HUES64 (cell line): ENCODE measurements around the gene ARID3B.
A peak's percentile ranks its signal among the peaks of the same experiment; 100 is the strongest.

Experiments used
- H3K27ac ChIP-seq: 2 replicates; pipeline ENCODE4 v1.7.0; 2013; ENCODE audit warnings: low read depth, low read length, inconsistent platforms
- H3K27me3 ChIP-seq: 2 replicates; pipeline ENCODE4 v1.6.1; 2013; ENCODE audit warnings: mild to moderate bottlenecking, low read length; ENCODE audit not compliant: insufficient read depth
- H3K36me3 ChIP-seq: 2 replicates; pipeline ENCODE4 v1.6.1; 2013; ENCODE audit warnings: mild to moderate bottlenecking, low read length; ENCODE audit not compliant: insufficient read depth
- H3K4me1 ChIP-seq: 2 replicates; pipeline ENCODE4 v1.6.1; 2013; ENCODE audit warnings: mild to moderate bottlenecking, low read length, moderate library complexity; ENCODE audit not compliant: insufficient read depth
- H3K4me3 ChIP-seq: 2 replicates; pipeline ENCODE4 v1.5.1; 2013; ENCODE audit warnings: mild to moderate bottlenecking, low read length, moderate library complexity
- H3K9ac ChIP-seq: 2 replicates; pipeline ENCODE4 v1.6.1; 2013; ENCODE audit warnings: mild to moderate bottlenecking, low read depth, low read length
- H3K9me3 ChIP-seq: 2 replicates; pipeline ENCODE4 v1.6.1; 2013; ENCODE audit warnings: low read depth, low read length; ENCODE audit not compliant: insufficient read depth
- WGBS: fragments of 150-250, 120-280 bp; methylation state at CpG from one replicate; pipeline ENCODE4 v1.1.7; 2013; ENCODE audit warnings: missing lambda C conversion rate; 5-methylcytosine and 5-hydroxymethylcytosine counted together

The ARID3B gene

DNA sequence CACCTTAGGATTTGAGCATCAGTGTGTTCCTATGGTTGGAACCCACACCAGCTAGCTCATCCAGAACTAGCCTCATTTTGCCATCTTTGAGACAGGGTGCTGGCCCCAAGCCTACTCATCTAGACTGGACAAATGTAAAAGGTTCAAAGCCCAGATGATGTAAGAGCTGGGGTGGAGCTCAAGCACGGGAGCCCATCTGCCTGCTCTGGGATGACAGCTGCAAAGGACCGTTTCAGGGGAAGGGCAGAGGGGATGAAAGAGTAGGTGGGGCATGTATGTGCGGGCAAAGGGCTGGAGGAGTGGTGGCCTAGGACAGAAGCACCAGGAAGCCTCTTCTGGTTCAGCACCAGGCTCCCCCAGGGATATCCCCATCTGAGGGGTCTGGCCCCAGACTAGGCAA lies 90.4 kb downstream of the ARID3B start:
- Histone ChIP-seq H3K9ac (no peak overlapping the region), H3K4me3 (no peak overlapping the region), H3K9me3 (no peaks in the 10 kb centered on the region), H3K36me3 (peaks cover 85% of the 10 kb centered on the region), H3K27ac (no peak overlapping the region), H3K27me3 (no peaks in the 10 kb centered on the region), H3K4me1 (no peaks in the 10 kb centered on the region)
- 90% methylated on average over 3 of the region's 3 CpGs for WGBS

DNA sequence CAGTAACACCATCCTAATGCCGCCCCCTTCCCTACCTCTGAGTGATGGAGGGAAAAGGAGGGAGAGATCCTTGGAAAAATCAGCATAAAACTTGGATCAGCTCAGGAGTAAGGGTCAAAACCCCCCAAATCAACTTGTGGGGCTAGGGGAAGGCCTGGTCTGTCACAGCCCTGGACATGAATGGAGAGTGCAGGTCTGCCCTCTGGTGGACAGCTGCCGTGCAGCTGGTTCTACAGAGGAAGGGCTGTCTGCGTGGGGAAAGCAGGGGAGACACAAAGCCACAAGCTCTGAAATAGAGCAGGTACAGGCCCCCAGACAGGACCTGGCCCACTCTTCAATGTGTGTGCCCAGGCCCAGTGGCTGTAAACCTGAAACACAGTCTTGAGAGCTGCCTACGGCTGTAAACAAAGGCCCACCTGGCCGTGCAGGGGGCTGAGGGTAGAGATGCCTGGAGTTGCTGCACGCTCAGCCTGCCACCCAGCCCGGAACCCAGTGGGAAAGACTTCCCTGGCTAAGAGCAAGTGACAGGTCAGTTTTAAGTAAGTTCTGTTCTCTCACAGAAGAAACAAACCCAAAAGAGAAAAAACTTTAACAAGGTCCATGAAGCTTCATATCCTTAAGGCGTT lies 91.0 kb downstream of the ARID3B start:
- Histone ChIP-seq H3K9me3 (no peaks in the 10 kb centered on the region), H3K4me3 (no peak overlapping the region), H3K9ac (no peak overlapping the region), H3K27ac (no peak overlapping the region), H3K27me3 (no peaks in the 10 kb centered on the region), H3K4me1 (no peaks in the 10 kb centered on the region), H3K36me3 (peaks cover 85% of the 10 kb centered on the region)
- 74% methylated on average over 7 of the region's 8 CpGs for WGBS

DNA sequence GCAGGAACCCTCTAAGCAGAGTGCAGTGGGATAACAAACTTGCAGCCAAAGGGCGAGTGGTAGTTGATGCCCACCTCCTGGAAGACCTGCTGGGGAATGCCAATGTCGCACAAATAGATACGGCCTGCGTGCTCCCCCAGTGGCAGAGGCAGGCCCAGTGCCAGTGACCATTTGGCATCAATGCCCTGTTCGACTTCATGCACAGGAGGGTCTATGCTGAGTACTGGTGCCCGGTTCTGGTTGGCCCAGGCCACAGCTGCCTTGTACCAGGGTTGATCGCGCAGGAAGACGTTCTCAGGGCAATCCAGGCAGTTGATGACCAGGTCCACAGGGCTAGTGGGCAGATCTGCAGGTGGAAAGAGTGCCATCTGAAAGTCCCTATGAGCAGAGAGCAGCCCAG lies 91.6 kb downstream of the ARID3B start:
- no peaks in the 10 kb centered on the region for H3K27me3 ChIP-seq
- no peak overlapping the region for H3K4me3 ChIP-seq
- 96% methylated on average over 9 of the region's 9 CpGs for WGBS
- no peak overlapping the region for H3K27ac ChIP-seq
- no peaks in the 10 kb centered on the region for H3K4me1 ChIP-seq
- peaks cover 85% of the 10 kb centered on the region for H3K36me3 ChIP-seq
- no peaks in the 10 kb centered on the region for H3K9me3 ChIP-seq
- no peak overlapping the region for H3K9ac ChIP-seq

- H3K27me3 ChIP-seq: no peaks in the 10 kb centered on the region
- H3K27ac ChIP-seq: no peak overlapping the region
- H3K4me3 ChIP-seq: no peak overlapping the region
- WGBS: 84% methylated on average over 2 of the region's 2 CpGs
- no peaks in the 10 kb centered on the region for H3K4me1 ChIP-seq
- peaks cover 76% of the 10 kb centered on the region for H3K36me3 ChIP-seq
- H3K9ac ChIP-seq: no peak overlapping the region
- H3K9me3 ChIP-seq: no peaks in the 10 kb centered on the region
These were observed 92.8 kb downstream of the ARID3B start for GRCh38 chr15:74633781-74634180.

- no peaks in the 10 kb centered on the region for H3K27me3 ChIP-seq
- no peak overlapping the region for H3K27ac ChIP-seq
- H3K36me3 ChIP-seq: peaks cover 76% of the 10 kb centered on the region
- no peak overlapping the region for H3K9ac ChIP-seq
- no peak overlapping the region for H3K4me3 ChIP-seq
- H3K4me1 ChIP-seq: no peaks in the 10 kb centered on the region
- WGBS: 34% methylated on average over 5 of the region's 5 CpGs
- no peaks in the 10 kb centered on the region for H3K9me3 ChIP-seq
These were observed 94.2 kb downstream of the ARID3B start for GRCh38 chr15:74635228-74635627.

GRCh38 chr15:74636984-74637383 lies 96.0 kb downstream of the ARID3B start:
- Histone ChIP-seq H3K27ac (no peak overlapping the region), H3K4me1 (peaks cover under 1% of the 10 kb centered on the region), H3K27me3 (no peaks in the 10 kb centered on the region), H3K4me3 (no peak overlapping the region), H3K36me3 (peaks cover 64% of the 10 kb centered on the region), H3K9me3 (no peaks in the 10 kb centered on the region), H3K9ac (no peak overlapping the region)
- 100% methylated on average over 1 of the region's 1 CpG for WGBS

DNA sequence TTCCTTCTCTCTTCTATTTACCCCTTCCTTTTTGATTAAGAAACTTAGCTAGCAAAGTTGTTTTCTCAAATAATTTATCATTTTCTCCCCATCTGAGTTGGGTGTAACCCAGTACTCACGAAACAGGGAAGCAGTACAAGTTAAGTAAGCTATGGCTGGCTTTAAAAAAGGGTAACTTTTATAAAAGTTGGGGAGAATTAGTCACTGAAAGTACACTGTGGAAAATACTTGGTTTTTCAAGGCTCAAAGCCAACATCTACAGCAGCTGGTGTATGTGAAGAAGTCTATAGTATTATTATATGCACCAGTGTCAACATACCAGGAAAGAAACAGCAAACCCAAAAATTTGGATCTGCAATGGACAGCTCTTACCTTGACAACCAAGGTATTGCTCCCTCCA lies 100.1 kb downstream of the ARID3B start:
- Histone ChIP-seq H3K9me3 (no peaks in the 10 kb centered on the region), H3K36me3 (peaks cover 37% of the 10 kb centered on the region), H3K4me3 (no peak overlapping the region), H3K9ac (no peak overlapping the region), H3K27ac (no peak overlapping the region), H3K27me3 (no peaks in the 10 kb centered on the region), H3K4me1 (peaks cover 19% of the 10 kb centered on the region)
- WGBS: 94% methylated on average over 1 of the region's 1 CpG

GRCh38 chr15:74642348-74642733 lies 101.3 kb downstream of the ARID3B start:
- H3K27me3 ChIP-seq: no peaks in the 10 kb centered on the region
- H3K36me3 ChIP-seq: peaks cover 26% of the 10 kb centered on the region
- no peaks in the 10 kb centered on the region for H3K9me3 ChIP-seq
- peak overlapping the region; percentile 59 for H3K9ac ChIP-seq
- H3K4me1 ChIP-seq: peaks cover 19% of the 10 kb centered on the region
- peak overlapping the region; percentile 56; the same call in 1 of the 2 replicates for H3K27ac ChIP-seq
- no peak overlapping the region for H3K4me3 ChIP-seq
- WGBS: 82% methylated on average over 4 of the region's 4 CpGs

DNA sequence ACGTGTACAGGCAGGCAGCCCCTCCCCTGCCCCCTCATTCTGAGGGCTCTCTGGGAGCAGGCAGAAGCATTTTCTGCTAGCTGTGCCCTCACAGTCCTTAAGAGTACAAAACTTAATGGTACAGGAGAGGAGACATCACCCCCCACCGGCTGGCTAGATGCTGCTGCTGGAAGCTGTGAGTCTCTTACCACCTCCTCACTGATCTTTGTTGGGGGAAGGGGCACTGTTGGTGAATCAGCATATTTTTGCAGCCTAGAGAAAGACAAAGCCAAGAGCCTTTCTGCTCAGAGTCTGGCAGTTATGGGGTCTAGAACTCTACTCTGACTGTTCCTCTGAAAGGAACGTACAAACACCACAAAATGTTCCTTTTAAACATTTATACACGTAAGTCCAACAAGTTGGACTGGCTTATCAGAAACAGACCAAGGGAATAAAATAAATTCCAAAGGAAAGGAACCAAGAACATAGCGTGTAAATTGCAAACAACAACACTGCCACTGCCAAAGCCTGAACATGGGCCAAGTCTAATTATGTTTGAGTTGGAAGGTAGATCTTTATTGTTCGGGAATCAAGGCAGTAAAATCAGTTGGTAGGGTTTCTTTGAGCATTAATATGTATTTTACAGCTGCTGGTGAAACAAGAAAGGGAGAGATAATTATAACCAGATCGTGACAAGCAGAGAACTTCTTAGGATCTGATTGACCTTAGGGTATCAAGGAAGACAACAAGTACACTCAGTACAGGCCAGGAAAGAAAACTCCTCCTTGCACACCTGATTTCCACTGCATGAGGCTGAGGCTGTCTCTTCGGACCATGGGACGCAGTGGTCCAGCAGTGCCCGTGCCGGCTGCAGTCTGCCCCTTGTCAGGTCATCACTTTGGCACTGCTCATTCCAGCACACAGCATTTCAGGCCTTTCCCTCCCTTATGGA lies 102.0 kb downstream of the ARID3B start:
- no peaks in the 10 kb centered on the region for H3K27me3 ChIP-seq
- H3K9ac ChIP-seq: peak overlapping the region; percentile 59
- WGBS: 72% methylated on average over 11 of the region's 11 CpGs
- no peaks in the 10 kb centered on the region for H3K9me3 ChIP-seq
- H3K4me1 ChIP-seq: peaks cover 19% of the 10 kb centered on the region
- peak overlapping the region; percentile 56 for H3K27ac ChIP-seq
- H3K4me3 ChIP-seq: no peak overlapping the region
- peaks cover 20% of the 10 kb centered on the region for H3K36me3 ChIP-seq

GRCh38 chr15:74643665-74644204 lies 102.7 kb downstream of the ARID3B start:
- Histone ChIP-seq H3K9me3 (no peaks in the 10 kb centered on the region), H3K4me1 (peaks cover 19% of the 10 kb centered on the region), H3K4me3 (no peak overlapping the region), H3K27me3 (no peaks in the 10 kb centered on the region), H3K27ac (no peak overlapping the region), H3K36me3 (peaks cover 20% of the 10 kb centered on the region), H3K9ac (peak overlapping the region; percentile 59)
- WGBS: 93% methylated on average over 2 of the region's 2 CpGs

DNA sequence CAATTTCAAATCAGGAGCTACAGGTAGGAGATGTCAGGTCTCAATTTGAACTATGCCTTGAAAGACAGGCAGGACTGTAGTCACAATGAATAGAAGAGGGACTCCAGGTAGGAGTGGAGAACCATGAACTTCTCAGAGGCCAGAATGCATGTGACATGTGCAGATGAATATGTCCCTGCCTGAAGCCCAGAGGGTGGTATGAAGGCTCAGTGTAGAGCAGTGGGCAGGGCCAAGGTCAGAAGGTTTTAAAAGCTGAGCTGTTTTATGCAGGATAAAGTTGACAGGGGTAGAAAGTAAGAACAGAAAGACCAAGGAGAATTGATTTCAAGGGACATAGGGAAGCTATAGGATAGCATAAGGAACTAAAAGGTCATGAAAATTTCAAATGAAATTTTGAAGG lies 105.5 kb downstream of the ARID3B start:
- Histone ChIP-seq H3K27ac (no peak overlapping the region), H3K4me3 (no peak overlapping the region), H3K4me1 (peaks cover 19% of the 10 kb centered on the region), H3K27me3 (no peaks in the 10 kb centered on the region), H3K9ac (no peak overlapping the region), H3K9me3 (no peaks in the 10 kb centered on the region), H3K36me3 (peaks cover 10% of the 10 kb centered on the region; the same call in 1 of the 2 replicates)
